ENCODE measurements around the gene KCNN4.
"Not testable (repeated sequence)": the region's sequence is repeated elsewhere in the genome, so short reads cannot be mapped to it uniquely, and the experiment has no call there.

Gene KCNN4

GRCh38 chr19:43780706-43781525, at the start of gene KCNN4:
KCNN4 (minus strand) TSS chr19:43780973; CDS start chr19:43780861, 112 bp downstream.
- peak within 1 kb of the TSS; percentile 96 for H3K27ac ChIP-seq
- ChIA-PET CTCF (interaction anchor here (1.8 kb wide), 1 partner anchor 36 kb away, joined by 7 read pairs; no protein-coding TSS in a partner anchor), POLR2A (ENCODE audit: low non-redundant PET) (interaction anchor here (1.0 to 1.2 kb wide), 2 partner anchors 24 to 28 kb away, joined by 3 read pairs; no protein-coding TSS in a partner anchor)
- peak; percentile 72 for DNase-seq (ENCODE audit: low spot score)
- no peak for TF ChIP-seq CTCF (conservative IDR thresholded peaks at IDR 0.05; ENCODE audit: low read depth)

GRCh38 chr19:43826787-43827754, 46.3 kb upstream of the KCNN4 start, which contains the start of gene ZNF283:
ZNF283 (plus strand) TSS chr19:43827321; CDS start chr19:43833505, 6,184 bp downstream.
- peak within 1 kb of the TSS; percentile 75 for H3K27ac ChIP-seq
- no peak for TF ChIP-seq CTCF (conservative IDR thresholded peaks at IDR 0.05; ENCODE audit: low read depth)
- POLR2A ChIA-PET (ENCODE audit: low non-redundant PET) = no interaction called here
- peak; percentile 86 for DNase-seq (ENCODE audit: low spot score)
- CTCF ChIA-PET = interaction anchor here (0.9 kb wide), 1 partner anchor 82 kb away, joined by 3 read pairs; no protein-coding TSS in a partner anchor

- H3K27ac ChIP-seq; POLR2A ChIA-PET (ENCODE audit: low non-redundant PET); DNase-seq (ENCODE audit: low spot score); CTCF ChIA-PET: not testable (repeated sequence)
Measured at GRCh38 chr19:43824572-43824971, 43.8 kb upstream of the KCNN4 start.

DNA sequence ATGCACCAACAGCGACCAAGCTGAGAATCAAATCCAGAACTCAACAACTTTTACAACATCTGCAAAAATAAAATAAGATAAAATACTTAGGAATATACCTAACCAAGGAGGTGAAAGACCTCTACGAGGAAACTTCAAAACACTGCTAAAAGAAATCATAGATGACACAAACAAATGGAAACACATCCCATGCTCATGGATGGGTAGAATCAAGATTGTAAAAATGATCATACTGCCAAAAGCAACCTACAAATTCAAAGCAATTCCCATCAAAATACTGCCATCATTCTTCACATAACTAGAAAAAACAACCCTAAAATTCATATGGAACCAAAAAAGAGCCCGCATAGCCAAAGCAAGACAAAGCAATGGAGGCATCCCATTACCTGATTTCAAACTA, 43.1 kb upstream of the KCNN4 start:
- H3K27ac ChIP-seq; CTCF ChIA-PET; POLR2A ChIA-PET (ENCODE audit: low non-redundant PET); DNase-seq (ENCODE audit: low spot score): not testable (repeated sequence)

- CTCF ChIA-PET = interaction anchor here (0.6 kb wide), 1 partner anchor 14 kb away, joined by 3 read pairs; no protein-coding TSS in a partner anchor
- no peak overlapping the region for H3K27ac ChIP-seq
- no peak for DNase-seq (ENCODE audit: low spot score)
- POLR2A ChIA-PET (ENCODE audit: low non-redundant PET) = no interaction called here
- no peak for TF ChIP-seq CTCF (conservative IDR thresholded peaks at IDR 0.05; ENCODE audit: low read depth)
Measured at GRCh38 chr19:43820884-43821215, 40.1 kb upstream of the KCNN4 start.

GRCh38 chr19:43820098-43820883, 39.5 kb upstream of the KCNN4 start:
- ChIA-PET CTCF (no interaction called here), POLR2A (ENCODE audit: low non-redundant PET) (no interaction called here)
- no peak for TF ChIP-seq CTCF (conservative IDR thresholded peaks at IDR 0.05; ENCODE audit: low read depth)
- H3K27ac ChIP-seq = no peak overlapping the region
- peak; percentile 19 for DNase-seq (ENCODE audit: low spot score)

DNA sequence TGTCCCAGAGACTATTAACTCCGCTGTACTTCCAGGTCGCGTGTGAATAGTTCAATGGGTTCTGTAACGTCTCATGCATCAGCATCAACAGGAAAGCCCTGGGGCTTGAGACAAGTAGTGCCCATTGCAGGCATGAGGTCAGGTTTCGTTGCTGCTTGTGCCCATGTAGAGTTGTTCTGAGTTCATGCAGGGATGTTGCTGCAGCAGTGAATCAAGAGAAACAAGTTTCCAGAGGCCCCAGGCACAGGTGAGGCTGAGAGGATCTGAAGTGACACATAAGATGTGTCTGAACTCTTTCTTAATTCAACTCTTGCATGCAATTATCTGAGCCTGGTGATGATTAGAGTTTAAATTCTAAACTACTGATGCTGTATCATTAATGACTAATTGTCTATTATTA, 37.7 kb upstream of the KCNN4 start:
- ChIA-PET CTCF (interaction anchor here (0.8 kb wide), 1 partner anchor 86 kb away, joined by 3 read pairs; no protein-coding TSS in a partner anchor), POLR2A (ENCODE audit: low non-redundant PET) (interaction anchor here (0.6 kb wide), 1 partner anchor 149 kb away, joined by 3 read pairs; the partner anchor contains the start of gene PLAUR)
- H3K27ac ChIP-seq = no peak overlapping the region
- no peak for TF ChIP-seq CTCF (conservative IDR thresholded peaks at IDR 0.05; ENCODE audit: low read depth)
- DNase-seq (ENCODE audit: low spot score) = peak; percentile 30

DNA sequence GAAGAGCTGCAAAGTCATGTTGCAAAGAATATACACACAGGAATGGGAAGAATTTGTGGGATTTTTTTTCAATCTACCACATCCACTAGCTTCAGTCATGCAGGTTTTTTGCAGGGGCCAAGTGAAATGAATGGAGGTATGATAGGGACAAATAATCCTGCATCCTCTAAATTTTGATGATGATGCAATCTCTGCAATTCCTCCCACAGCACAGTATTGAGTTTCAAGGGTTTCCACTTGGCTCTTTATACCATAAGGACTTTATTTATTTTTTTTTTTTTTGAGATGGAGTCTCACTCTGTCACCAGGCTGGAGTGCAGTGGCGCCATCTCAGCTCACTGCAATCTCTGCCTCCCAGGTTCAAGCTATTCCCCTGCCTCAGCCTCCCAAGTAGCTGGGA, 36.7 kb upstream of the KCNN4 start:
- CTCF ChIA-PET = interaction anchor here (0.5 kb wide), 1 partner anchor 31 kb away, joined by 4 read pairs; no protein-coding TSS in a partner anchor
- DNase-seq (ENCODE audit: low spot score); H3K27ac ChIP-seq; POLR2A ChIA-PET (ENCODE audit: low non-redundant PET): not testable (repeated sequence)

All from RWPE1 (cell line).